Prostate gland (tissue), 2 donors: Measurements from ENCODE around the gene SRGAP3.

Experiments used
- POLR2A ChIP-seq: fragments of 450-650 bp; IDR thresholded peaks from one replicate; pipeline ENCODE4 v1.6.1; 2016; ENCODE audit warnings: antibody characterized with exemption, mild to moderate bottlenecking
- TF ChIP-seq, protein P1 (sequence below), 4 experiments: fragments of 200-600 bp in 2 of 4; fragments of 450-650 bp in 2 of 4; sonication (generic) in 2 of 4; IDR thresholded peaks; 1 replicate in 3 of 4; 2 replicates in 1 of 4; pipeline ENCODE4 v1.5.1; 2016 to 2019; ENCODE audit warnings: antibody characterized with exemption in 4 of 4, mild to moderate bottlenecking in 2 of 4, moderate library complexity in 2 of 4

DNA sequence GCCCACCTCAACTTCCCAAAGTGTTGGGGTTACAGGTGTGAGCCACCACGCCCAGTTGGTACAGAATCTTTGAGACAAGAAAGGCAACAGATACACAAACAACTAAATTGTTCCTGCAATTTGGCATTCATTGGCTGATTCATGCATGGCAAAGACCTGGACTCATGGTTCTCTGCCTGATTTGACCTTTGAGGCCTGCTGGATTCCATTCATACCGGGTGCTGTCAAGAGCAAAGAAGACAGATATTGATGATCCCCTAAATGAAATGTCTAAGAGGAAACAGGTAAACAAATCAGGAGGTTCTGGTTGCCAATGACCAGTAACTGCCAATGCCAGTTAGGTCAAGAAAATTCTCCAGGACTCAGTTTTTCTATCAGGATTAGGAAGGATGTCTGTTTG is 242.2 kb downstream of the SRGAP3 start:
- TF ChIP-seq POLR2A: no peak
- TF ChIP-seq, protein P1, sequence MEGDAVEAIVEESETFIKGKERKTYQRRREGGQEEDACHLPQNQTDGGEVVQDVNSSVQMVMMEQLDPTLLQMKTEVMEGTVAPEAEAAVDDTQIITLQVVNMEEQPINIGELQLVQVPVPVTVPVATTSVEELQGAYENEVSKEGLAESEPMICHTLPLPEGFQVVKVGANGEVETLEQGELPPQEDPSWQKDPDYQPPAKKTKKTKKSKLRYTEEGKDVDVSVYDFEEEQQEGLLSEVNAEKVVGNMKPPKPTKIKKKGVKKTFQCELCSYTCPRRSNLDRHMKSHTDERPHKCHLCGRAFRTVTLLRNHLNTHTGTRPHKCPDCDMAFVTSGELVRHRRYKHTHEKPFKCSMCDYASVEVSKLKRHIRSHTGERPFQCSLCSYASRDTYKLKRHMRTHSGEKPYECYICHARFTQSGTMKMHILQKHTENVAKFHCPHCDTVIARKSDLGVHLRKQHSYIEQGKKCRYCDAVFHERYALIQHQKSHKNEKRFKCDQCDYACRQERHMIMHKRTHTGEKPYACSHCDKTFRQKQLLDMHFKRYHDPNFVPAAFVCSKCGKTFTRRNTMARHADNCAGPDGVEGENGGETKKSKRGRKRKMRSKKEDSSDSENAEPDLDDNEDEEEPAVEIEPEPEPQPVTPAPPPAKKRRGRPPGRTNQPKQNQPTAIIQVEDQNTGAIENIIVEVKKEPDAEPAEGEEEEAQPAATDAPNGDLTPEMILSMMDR (IDR thresholded peaks at IDR 0.05): no peak
